Central memory CD4-positive, alpha-beta T cell (primary cell): Measurements from ENCODE around the gene TMC4.
"Not testable (repeated sequence)": the region's sequence is repeated elsewhere in the genome, so short reads cannot be mapped to it uniquely, and the experiment has no call there.

Source experiments
- DNase-seq: peaks from one replicate; pipeline ENCODE4 v3.0.0; 2022

TMC4 gene

DNA sequence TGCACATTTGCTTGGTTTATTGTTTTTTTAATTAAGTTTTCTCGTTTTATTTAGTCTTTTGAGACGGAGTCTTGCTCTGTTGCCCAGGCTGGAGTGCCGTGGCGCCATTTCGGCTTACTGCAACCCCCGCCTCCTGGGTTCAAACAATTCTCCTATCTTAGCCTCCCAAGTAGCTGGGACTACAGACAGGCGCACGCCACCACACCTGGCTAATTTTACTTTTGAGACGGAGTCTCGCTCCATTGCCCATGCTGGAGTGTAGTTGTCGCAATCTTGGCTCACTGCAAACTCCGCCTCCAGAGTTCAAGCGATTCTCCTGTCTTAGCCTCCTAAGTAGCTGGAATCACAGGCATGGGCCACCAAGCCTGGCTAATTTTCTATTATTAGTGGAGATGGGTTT, 29.0 kb upstream of the TMC4 start:
- no peak for DNase-seq

DNA sequence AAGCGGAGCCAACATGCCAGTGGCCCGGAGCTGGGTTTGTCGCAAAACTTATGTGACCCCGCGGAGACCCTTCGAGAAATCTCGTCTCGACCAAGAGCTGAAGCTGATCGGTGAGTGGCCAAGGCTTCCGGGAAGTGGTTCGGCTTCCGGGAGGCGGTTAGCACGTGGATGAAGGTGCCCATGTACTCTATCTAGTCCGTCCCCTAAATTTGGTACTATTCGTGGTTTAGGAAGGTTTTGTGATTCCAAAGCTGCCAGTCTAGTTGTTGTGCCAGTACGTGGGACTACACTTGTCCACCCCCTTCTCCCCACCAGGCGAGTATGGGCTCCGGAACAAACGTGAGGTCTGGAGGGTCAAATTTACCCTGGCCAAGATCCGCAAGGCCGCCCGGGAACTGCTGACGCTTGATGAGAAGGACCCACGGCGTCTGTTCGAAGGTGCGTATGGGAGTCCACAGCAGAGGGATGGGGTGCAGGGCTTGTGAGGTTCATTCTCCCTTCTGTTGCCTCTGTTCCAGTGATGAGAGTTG, 28.3 kb upstream of the TMC4 start:
- DNase-seq = no peak

- DNase-seq = no peak
Observed at GRCh38 chr19:54199401-54199800, 26.4 kb upstream of the TMC4 start.

GRCh38 chr19:54197121-54197520, 24.2 kb upstream of the TMC4 start:
- no peak for DNase-seq

GRCh38 chr19:54196536-54196935, 23.6 kb upstream of the TMC4 start:
- DNase-seq = no peak

GRCh38 chr19:54194463-54194862, 21.5 kb upstream of the TMC4 start:
- not testable (repeated sequence) for DNase-seq

GRCh38 chr19:54193011-54193410, 20.1 kb upstream of the TMC4 start:
- no peak for DNase-seq

DNA sequence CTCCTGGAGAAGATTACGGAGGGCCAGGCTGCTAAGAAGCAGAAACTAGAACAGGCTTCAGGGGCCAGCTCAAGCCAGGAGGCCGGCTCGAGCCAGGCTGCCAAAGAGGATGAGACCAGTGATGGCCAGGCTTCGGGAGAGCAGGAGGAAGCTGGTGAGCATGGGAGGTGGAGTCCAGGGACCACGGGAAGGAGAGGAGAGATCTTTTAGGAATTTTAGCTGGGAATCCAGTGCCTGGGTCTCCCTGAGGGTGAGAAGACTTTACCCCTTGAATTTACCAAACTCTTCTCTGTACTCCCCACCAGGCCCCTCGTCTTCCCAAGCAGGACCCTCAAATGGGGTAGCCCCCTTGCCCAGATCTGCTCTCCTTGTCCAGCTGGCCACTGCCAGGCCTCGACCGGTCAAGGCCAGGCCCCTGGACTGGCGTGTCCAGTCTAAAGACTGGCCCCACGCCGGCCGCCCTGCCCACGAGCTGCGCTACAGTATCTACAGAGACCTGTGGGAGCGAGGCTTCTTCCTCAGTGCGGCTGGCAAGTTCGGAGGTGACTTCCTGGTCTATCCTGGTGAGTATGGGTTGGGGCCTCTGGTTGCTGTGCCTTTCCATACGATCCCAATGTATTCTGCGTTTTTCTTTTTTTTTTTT, 19.0 kb upstream of the TMC4 start:
- DNase-seq = no peak

DNA sequence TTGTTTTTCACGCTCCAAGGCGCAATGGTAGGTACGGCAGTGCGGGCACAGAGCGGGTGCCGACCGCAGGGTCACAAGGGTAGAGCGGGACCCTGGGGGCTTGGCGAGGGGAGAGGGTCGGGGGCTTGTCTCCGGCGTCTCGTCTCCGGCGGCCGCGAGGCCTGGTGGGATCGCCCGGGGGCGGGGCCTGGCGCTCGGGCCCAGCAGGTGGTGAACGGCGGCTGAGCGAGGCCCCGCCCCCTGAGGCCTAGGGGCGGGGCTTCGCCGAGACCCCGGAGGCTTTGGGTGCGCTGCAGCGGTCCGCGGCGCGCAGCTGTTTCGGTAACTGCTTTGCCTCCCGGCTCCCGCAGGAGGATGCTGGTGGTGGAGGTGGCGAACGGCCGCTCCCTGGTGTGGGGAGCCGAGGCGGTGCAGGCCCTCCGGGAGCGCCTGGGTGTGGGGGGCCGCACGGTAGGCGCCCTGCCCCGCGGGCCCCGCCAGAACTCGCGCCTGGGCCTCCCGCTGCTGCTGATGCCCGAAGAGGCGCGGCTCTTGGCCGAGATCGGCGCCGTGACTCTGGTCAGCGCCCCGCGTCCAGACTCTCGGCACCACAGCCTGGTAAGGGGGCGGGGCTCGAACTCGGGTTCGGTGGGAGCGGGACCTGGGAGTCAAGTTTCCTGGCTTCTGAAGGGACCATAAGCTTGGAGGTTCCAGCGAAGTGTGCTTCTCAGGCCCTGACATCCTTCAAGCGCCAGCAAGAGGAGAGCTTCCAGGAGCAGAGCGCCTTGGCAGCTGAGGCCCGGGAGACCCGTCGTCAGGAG, 18.3 kb upstream of the TMC4 start, which contains the start of gene TSEN34:
TSS of gene TSEN34 (plus strand) at position 298 of the 800 bp plus-strand sequence. CDS start at position 355, 57 bp downstream.
- no peak for DNase-seq

- peak; percentile 100 for DNase-seq
Observed at GRCh38 chr19:54190503-54191010, 17.6 kb upstream of the TMC4 start.

GRCh38 chr19:54189735-54190502, 17.0 kb upstream of the TMC4 start:
- peak; percentile 100 for DNase-seq

GRCh38 chr19:54189145-54189734, 16.3 kb upstream of the TMC4 start, which contains the start of gene MBOAT7:
MBOAT7 (minus strand) TSS chr19:54189580; CDS start chr19:54188508, 1,072 bp downstream.
- no peak for DNase-seq

- DNase-seq = no peak
Observed at GRCh38 chr19:54188215-54188871, 15.4 kb upstream of the TMC4 start.

DNA sequence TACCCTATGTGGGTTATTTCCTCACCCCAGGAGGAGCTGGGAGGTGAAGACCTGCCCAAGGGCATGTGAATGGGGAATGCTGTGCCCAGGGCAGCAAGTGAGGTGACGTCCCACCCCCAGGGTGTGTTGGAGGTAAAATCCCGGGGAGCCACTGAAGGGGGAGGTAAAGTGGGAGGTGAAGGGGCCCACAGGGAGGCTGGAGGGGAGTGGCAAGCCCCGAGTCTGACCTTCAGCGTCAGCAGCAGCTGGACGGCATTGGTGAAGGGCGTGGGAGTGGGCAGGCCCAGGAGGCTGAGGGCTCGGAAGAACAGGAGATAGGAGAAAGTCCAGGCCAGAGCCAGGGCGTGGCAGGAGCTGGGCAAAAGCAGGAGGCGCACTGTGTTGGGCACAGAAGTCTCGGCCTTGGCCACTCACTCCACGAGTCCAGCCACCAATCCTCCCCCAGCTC, 14.0 kb upstream of the TMC4 start:
- no peak for DNase-seq

DNA sequence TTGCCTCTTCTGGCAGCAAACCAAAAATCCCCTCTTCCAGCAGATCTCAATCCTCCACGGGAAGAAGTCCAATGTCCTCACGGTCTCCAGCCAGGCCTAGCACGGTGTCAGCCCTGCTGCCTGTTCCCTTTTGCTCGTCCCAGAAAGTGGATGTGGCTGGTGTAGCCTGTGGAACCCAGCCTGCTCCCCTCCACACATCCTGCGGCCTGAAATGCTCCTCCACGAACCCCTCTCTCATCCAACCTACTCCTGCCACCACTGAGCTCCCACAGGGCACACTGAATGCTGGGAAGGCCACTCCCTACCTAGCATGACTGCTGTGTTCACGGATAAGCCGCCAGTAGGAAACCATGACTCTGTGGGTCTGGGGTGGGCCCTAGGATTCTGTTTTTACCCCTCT, 13.4 kb upstream of the TMC4 start:
- DNase-seq = no peak

DNA sequence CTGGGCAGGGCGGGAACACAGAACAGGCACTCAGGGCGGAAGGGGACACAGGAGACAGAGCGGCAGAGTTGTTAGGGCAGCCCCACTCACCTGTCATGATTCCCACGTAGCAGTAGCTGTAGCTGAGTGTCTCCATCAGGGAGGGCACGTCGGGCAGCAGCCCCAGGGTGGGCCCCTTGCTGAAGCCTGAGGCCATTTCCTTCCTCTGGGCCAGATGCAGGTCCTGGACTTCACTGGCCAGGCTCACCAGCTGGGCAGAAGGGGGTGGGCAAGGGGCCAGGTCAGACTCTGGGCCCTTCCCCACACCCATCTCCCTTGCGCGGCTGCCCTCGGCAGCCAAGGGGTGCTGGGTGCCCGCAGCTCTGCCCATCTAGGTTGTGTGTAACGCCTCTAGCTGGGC, 10.5 kb upstream of the TMC4 start:
- no peak for DNase-seq

GRCh38 chr19:54181894-54182293, 8.9 kb upstream of the TMC4 start:
- not testable (repeated sequence) for DNase-seq

- no peak for DNase-seq
Observed at GRCh38 chr19:54180691-54181091, 7.7 kb upstream of the TMC4 start.

GRCh38 chr19:54179921-54180461, 7.0 kb upstream of the TMC4 start:
- DNase-seq = no peak

- DNase-seq = no peak
Observed at GRCh38 chr19:54179262-54179852, 6.4 kb upstream of the TMC4 start.
